SIG-M5 treated with dmso at 0.1 percent for 504 hours (cell line): ENCODE data around the gene AP4S1.
A peak's percentile ranks its signal among the peaks of the same experiment; 100 is the strongest.

Experiments used
- DNase-seq: peaks from one replicate; lab custom pipeline; 2025; ENCODE audit not compliant: unreplicated experiment; lab: John Stamatoyannopoulos, UW

The AP4S1 gene

GRCh38 chr14:31025367-31026076 lies at the start of gene AP4S1:
Gene AP4S1, plus strand, starts transcription at chr14:31025649. Its CDS starts 40,548 bp downstream, at chr14:31066197.
- no peak for DNase-seq

DNA sequence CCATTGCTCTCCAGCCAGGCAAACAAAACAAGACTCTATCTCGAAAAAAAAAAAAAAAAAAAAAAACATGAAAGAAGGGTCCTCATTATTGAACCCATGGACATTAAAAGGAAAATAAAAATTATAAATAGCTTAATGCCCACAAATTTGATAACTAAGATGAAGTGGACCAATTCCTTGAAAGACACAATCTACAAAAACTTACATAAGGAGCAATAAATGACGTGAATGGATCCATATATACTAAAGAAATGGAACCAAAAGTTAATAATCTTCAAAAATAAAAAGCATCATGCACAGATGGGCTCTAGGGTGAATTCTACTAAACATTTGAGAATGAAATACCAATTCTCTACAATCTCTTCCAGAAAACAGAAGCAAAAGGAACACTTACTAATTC lies 47.7 kb upstream of the AP4S1 start:
- no peak for DNase-seq

GRCh38 chr14:30980106-30980704 lies 45.2 kb upstream of the AP4S1 start:
- DNase-seq = peak; percentile 8

DNA sequence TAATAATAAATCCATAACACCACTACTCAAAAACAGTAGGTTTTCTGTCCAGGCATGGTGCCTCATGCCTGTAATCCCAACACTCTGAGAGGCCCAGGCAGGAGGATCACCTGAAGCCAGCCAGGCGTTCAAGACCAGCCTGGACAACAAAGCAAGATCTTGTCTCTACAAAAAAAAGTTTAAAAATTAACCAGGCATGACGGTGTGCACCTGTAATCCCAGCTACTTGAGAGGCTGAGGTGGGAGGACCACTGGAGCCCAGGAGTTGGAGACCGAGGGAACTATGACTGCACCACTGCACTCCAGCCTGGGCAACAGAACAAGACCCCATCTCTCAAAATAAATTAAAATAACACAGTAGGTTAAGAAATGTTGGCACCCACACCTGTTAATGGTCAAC lies 44.5 kb upstream of the AP4S1 start:
- DNase-seq = no peak

GRCh38 chr14:30982533-30982932 lies 42.9 kb upstream of the AP4S1 start:
- DNase-seq = no peak

GRCh38 chr14:30983858-30984257 lies 41.6 kb upstream of the AP4S1 start:
- no peak for DNase-seq

GRCh38 chr14:30985796-30986195 lies 39.7 kb upstream of the AP4S1 start:
- DNase-seq = no peak

- no peak for DNase-seq
These were observed 36.9 kb upstream of the AP4S1 start for GRCh38 chr14:30988509-30988908.

GRCh38 chr14:30990770-30991169 lies 34.7 kb upstream of the AP4S1 start:
- DNase-seq = no peak

GRCh38 chr14:30991408-30991807 lies 34.0 kb upstream of the AP4S1 start:
- DNase-seq = no peak

- no peak for DNase-seq
These were observed 32.4 kb upstream of the AP4S1 start for GRCh38 chr14:30993071-30993470.

DNA sequence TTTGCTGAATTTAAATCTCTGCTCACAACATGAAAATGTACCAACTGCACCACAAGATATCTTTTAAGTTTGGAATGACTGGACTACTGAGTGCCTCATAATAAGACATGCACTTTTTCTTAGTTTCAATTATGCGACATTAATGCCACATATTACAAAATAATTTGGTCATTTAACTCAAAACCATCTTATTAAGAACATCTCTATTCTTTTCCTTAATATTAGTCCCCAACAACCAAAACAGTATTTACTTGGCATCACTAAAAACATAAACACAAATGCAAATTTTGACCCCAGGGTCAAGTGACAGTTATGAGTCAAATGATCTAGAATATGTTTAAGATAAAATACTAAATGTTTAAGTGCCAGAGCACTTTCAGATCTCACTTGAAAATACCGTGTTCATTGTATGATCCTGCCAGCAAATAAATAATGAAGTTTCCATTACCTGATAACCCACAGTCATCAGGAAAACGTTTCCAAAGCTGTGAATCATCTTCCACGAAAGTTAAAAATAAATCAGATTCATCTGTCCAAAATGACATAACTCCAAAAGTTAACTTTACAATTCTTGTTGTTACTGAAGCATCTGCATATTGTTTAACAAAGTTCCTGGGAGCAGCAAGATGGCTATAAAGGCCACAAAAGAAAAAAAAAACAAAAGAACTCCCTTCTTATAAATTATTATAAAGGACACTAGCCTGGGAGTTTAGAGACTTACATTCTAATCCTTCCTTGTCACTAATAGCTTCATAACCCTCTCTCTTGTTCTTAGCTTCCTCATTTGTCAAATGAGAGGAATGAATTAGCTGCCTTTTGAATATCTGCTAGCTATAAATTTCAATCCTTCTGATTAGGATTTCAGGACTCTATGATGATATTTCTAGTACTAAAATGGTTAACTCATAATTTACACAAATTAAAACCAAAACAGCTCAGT lies 30.5 kb upstream of the AP4S1 start:
- DNase-seq = no peak

GRCh38 chr14:30995689-30996088 lies 29.8 kb upstream of the AP4S1 start:
- no peak for DNase-seq

GRCh38 chr14:30996892-30997659 lies 28.4 kb upstream of the AP4S1 start:
- DNase-seq = no peak

GRCh38 chr14:30998100-30998706 lies 27.2 kb upstream of the AP4S1 start:
- DNase-seq = no peak

DNA sequence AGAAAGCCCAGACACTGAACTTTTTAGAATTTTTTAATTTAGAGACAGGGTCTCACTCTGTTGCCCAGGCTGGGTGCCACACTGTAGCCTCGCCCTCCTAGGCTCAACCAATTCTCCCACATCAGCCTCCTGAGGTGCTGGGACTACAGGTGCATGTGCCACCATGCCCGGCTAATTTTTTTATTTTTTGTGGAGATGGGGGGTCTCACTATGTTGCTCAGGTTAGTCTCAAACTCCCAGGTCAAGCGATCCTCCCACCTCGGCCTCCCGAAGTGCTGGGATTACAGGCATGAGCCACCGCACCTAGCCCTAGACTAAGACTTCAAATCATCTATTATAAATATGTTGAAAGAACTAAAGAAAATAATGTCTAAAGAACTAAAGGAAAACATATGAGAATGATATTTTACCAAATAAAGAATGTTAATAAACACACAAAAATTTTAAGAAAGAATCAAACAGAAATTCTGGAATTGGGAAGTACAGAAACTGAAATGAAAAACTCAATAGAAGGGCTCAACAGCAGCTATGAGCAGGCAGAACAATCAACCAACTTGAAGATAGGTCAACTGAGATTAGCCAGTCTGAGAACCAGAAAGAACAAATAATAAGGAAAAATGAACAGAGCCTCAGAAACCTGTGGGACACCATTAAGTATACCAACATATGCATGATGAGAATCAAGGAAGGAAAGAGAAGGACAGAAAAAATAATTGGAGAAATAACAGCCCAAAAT lies 26.2 kb upstream of the AP4S1 start:
- DNase-seq = no peak

DNA sequence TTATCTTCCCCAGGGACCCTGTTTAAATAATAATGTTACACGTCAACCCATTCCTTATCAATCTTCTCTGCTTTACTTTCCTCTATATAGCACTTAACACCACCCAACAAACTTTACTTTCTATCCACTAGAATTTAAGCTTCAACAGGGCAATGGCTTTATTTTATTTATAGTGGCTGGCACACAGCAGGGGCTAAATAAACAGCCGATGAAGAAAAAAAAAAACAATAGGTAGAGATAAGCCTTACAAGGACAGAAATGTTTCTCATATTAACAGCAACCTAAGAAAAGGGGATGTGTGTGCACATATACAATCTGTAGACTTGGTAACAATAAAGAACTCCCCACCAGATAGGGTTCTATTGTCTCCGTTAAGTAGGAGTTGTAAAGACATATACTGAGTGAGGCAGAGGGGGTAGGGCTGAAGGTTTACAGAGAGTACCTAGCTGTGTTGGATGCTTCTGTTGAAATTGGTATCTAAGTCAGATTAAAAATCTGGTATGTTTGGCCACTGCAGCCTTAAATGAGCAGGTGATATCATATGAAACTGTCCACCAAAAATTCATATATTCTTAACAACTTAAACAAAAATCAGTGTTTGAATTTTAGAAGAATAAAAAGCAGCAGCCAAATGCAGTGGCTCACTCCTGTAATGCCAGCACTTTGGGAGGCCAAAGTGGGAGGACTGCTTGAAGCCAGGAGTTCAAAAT lies 24.7 kb upstream of the AP4S1 start:
- no peak for DNase-seq

GRCh38 chr14:31001339-31001658 lies 24.1 kb upstream of the AP4S1 start:
- no peak for DNase-seq

- DNase-seq = no peak
These were observed 22.2 kb upstream of the AP4S1 start for GRCh38 chr14:31003284-31003683.
